M059J (cell line): Measurements from ENCODE around the gene OR2A25. TPM values are rescaled to one million over a fixed set of nuclear protein-coding genes. Genes with fewer than 3 reads are reported as not detected.

Source experiments
- DNase-seq: peaks from one replicate; pipeline ENCODE4 v3.0.0-alpha.2; 2012; ENCODE audit warnings: low read depth
- total RNA-seq: library from RNA; depleted of rRNA; stranded (reverse); fragments of >200 nt; shearing (Covaris generic); gene quantifications from 2 replicates; pipeline ENCODE4 v1.2.3, GENCODE V29; 2014; rRNA removed

Gene OR2A25
- total RNA-seq, 1 experiment from 2014 or later = not detected

DNA sequence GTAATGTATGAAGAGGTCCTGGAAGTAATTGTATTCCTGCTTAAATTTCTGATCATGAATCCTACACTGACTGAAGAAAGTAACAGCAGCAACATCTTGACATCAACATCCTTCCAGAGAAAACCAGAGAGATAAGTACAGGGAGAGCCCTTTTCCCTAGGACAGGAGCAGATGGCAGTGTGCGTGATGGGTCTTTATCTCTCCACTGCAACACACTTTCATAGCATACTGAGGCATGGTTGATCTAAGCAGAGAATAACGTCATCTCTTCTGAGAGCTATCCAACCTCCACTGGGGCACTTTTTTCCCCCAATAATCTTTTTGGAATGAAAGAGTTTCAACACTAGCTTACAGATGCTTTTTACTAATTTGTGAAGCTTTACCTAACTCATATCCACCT, 342 bp downstream of the OR2A25 start:
- DNase-seq = no peak

- DNase-seq = no peak
Measured at GRCh38 chr7:144074374-144074773, 4.8 kb downstream of the OR2A25 start.

DNA sequence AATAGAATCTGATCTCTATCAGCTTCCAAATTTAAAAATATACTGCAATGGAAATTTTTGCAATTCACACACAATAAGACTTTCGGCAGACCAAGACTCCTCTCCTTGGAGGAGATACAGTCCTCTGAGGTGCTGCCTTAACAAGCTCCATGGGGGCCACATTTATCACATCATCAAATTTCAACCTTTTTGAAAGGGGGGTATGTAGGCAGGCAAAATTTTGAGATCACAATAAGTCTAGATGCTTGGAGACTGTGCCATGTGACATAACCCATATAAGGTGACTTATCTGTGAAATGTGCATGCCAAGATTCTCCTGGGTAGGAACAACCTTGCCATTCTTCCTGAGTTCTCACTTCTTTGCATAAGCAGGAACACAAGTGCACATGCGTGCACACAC, 16.4 kb downstream of the OR2A25 start, which contains the start of gene OR2A12:
Gene OR2A12, plus strand, starts transcription at position 301 of the 400 bp plus-strand sequence. CDS start 8,830 bp downstream, outside the sequence.
- DNase-seq = no peak

DNA sequence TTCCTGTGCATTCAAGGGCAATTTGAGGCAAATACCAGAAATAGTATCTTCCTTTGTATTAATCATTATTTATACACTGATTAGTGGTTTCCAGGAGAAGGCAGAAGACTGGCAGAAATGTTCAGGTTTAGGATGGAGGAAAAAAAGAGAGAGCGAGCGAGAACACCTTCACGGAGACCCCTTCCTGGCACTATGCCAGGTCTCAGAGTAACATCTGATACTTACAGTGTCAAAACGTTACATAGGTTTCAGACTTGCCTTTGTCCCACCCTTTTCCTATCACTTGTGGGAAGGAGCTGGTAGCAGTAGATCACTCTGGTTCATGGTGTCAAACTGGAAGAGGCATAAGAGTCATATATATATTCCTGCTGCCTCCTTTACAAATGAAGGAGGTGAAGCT, 17.1 kb downstream of the OR2A25 start:
- DNase-seq = no peak

GRCh38 chr7:144087230-144087629, 17.6 kb downstream of the OR2A25 start:
- no peak for DNase-seq

DNA sequence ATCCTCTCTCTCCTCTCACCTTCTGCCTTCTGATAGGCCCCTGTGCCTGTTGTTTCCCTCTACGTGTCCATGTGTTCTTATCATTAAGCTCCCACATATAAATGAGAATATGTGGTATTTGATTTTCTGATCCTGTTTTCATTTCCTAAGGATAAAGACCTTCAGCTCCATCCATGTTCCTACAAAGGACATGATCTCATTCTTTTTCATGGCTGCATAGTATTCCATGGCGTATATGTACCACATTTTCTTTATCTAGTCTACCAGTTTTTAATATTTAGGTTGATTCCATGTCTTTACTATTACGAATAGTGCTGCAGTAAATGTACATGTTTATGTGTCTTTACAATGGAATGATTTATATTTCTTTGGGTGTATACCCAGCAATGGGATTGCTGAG, 21.1 kb downstream of the OR2A25 start:
- DNase-seq = no peak

GRCh38 chr7:144098776-144099175, 29.2 kb downstream of the OR2A25 start:
- DNase-seq = no peak

DNA sequence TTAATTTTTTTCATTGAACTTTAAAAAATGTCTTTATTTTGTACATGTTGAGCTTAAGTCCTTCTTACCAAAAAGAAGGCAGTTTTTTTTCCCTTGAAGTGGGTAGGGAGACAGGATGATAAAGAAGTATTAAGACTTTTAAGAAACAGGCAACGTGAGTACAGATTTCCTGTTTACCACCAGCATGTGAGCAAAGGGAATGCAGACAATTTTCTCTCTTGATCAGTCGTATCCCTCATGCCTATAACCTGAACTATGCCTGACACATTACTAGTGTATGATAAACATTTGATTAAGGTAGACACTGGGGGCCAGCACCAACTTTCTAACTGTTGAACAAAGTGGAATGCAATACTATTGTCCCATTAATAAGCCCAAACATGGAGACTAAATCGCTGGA, 31.0 kb downstream of the OR2A25 start:
- no peak for DNase-seq

GRCh38 chr7:144102041-144102440, 32.4 kb downstream of the OR2A25 start:
- DNase-seq = no peak

GRCh38 chr7:144105211-144105610, 35.6 kb downstream of the OR2A25 start:
- no peak for DNase-seq

DNA sequence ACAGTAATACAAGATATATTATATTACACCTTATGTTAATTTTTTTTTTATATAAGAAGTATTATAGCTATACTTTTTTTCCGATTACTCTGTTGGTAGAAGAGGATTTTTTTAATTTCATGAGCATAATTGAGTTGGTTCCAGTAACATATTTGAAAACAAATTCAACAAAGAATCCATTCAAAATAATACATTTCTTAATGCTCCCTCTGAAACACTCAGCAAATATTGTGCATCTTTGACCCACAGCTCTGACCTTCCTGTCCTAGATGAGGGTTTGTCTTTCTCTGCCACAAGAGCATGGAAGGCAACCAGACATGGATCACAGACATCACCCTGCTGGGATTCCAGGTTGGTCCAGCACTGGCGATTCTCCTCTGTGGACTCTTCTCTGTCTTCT, 39.7 kb downstream of the OR2A25 start, which contains the start of gene OR2A2:
Gene OR2A2, plus strand, starts transcription at position 301 of the 400 bp plus-strand sequence. Its CDS starts 0 bp downstream, at position 301.
- DNase-seq = no peak

- no peak for DNase-seq
Measured at GRCh38 chr7:144110272-144110671, 40.7 kb downstream of the OR2A25 start.

GRCh38 chr7:144113651-144114050, 44.0 kb downstream of the OR2A25 start:
- no peak for DNase-seq

DNA sequence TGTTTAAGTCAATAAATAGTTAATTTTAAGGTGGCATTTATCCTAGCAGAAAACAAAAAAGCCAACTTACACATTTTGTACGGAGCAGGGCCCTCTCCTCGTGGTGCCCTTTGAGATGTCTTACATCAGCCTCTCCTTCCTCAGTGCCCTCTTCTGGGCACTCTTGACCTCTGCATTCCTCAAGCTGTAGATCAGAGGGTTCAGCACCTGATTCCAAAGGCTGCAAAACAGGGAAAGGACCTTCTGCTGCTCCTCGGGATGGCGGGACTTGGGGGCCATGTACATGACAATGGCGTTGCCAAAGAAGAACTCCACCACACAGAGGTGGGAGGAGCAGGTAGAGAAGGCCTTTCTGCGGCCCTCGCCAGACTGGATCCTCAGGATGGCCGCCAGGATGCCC, 48.7 kb downstream of the OR2A25 start:
- peak; percentile 3 for DNase-seq

DNA sequence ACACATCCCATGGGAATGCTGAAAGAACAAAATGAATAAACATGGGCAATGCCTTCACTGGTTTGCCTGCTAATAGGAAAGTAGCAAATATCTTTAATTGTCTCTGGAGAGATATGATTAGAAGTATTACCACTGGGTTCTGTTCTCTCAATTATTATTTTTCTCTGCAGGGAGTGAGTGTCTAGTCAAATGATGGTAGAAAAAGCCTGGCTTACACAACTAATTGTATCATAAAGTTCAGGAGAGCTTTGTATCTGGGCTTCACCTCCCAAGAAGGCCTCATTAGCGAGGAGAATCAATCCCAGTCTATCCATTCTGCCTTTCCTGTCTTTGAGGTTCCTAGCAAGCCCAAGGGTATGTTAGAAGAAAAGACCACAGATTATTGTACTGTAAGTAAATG, 53.3 kb downstream of the OR2A25 start, which contains the start of gene OR2A14:
Gene OR2A14, plus strand, starts transcription at position 301 of the 400 bp plus-strand sequence. CDS start 5,937 bp downstream, outside the sequence.
- no peak for DNase-seq

Other genes starting within 250 kb of the OR2A25 start
- 43.7 and 45.3 TPM in 2 replicates for gene TCAF1, start 167.6 kb upstream of the OR2A25 start, total RNA-seq
- gene OR2F2, start 134.6 kb upstream of the OR2A25 start, total RNA-seq = not detected in 2 replicates
- gene OR2F1, start 115.0 kb upstream of the OR2A25 start, total RNA-seq = not detected in 2 replicates
- not detected in 2 replicates for gene OR6B1, start 69.5 kb upstream of the OR2A25 start, total RNA-seq
- not detected in 2 replicates for gene OR2A5, start 20.9 kb upstream of the OR2A25 start, total RNA-seq
- gene OR2A12, start 16.5 kb downstream of the OR2A25 start, total RNA-seq = not detected in 2 replicates
- not detected in 2 replicates for gene OR2A2, start 39.8 kb downstream of the OR2A25 start, total RNA-seq
- not detected in 2 replicates for gene OR2A14, start 53.4 kb downstream of the OR2A25 start, total RNA-seq
- 2.7 TPM in 1 of 2 replicates, not detected in the other for gene CTAGE4, start 113.7 kb downstream of the OR2A25 start, total RNA-seq
- gene ARHGEF35, start 126.0 kb downstream of the OR2A25 start, total RNA-seq = not detected in 2 replicates
- not detected in 2 replicates for gene OR2A42, start 169.8 kb downstream of the OR2A25 start, total RNA-seq
- gene OR2A7, start 195.0 kb downstream of the OR2A25 start, total RNA-seq = 0.07 and 0.98 TPM in 2 replicates
- 0.05 and 0.42 TPM in 2 replicates for gene CTAGE8, start 199.5 kb downstream of the OR2A25 start, total RNA-seq
- 0.05 TPM in 1 of 2 replicates, not detected in the other for gene OR2A1, start 242.6 kb downstream of the OR2A25 start, total RNA-seq